ENCODE results near the gene ZNF488.

Gene ZNF488

GRCh38 chr10:47359626-47360418, 24.3 kb downstream of the ZNF488 start:
- H3K9me3 Mint-ChIP-seq = no peaks in the 10 kb centered on the region
- no peak for DNase-seq (ENCODE audit: low spot score)
- H3K27ac Mint-ChIP-seq = no peak overlapping the region
- no peaks in the 10 kb centered on the region for H3K36me3 Mint-ChIP-seq (ENCODE audit: low read depth)
- no peak overlapping the region for H3K4me3 Mint-ChIP-seq
- peaks cover 2% of the 10 kb centered on the region for H3K4me1 Mint-ChIP-seq (ENCODE audit: low read depth)
- peaks cover 2% of the 10 kb centered on the region for H3K27me3 Mint-ChIP-seq (ENCODE audit: low read depth)

DNA sequence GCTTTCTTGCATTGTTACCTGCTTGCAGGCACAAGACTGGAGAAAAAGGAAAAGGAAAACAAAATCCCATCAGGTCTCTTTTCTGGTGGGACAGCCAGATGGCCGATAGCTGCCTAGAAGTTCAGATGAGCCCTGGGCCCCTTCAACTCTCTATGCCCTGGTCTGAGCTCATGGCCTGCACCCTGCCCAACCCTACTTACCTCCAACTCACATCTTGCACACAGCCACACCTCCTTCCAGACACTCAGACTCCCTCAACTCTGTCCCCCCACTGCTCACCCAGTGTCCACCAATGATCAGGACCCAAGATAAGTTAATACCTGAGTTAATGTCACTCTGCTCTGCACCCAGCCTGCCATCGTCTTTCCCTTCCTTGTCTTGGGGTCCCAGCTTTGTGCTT, 25.0 kb downstream of the ZNF488 start:
- Mint-ChIP-seq H3K27ac (no peak overlapping the region), H3K9me3 (no peaks in the 10 kb centered on the region), H3K4me1 (ENCODE audit: low read depth) (peaks cover 2% of the 10 kb centered on the region), H3K36me3 (ENCODE audit: low read depth) (no peaks in the 10 kb centered on the region), H3K4me3 (no peak overlapping the region), H3K27me3 (ENCODE audit: low read depth) (peaks cover 2% of the 10 kb centered on the region)
- DNase-seq (ENCODE audit: low spot score) = no peak

DNA sequence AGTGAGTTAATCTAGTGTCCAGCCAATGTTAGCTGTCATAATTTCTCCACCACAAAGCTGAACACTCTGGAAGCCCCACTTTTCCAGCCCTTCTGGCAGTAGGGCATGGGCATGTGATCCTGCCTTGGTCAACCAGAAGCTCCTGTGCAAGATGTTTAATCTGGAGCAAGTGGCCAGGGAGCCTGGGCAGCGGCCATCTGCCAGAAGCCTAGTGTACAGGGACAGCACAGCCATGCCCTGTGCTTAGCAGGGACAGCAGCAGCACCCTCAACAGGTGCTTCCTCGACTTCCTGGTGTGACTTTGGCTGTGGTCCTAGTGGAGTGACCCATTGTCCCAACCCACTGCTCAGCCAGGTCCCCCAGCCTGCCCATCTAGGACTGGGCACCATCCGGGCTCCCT, 25.6 kb downstream of the ZNF488 start:
- Mint-ChIP-seq H3K9me3 (no peaks in the 10 kb centered on the region), H3K4me1 (ENCODE audit: low read depth) (peaks cover 2% of the 10 kb centered on the region), H3K27ac (no peak overlapping the region), H3K36me3 (ENCODE audit: low read depth) (no peaks in the 10 kb centered on the region), H3K4me3 (no peak overlapping the region), H3K27me3 (ENCODE audit: low read depth) (peaks cover 2% of the 10 kb centered on the region)
- no peak for DNase-seq (ENCODE audit: low spot score)

- Mint-ChIP-seq H3K27ac (no peak overlapping the region), H3K9me3 (no peaks in the 10 kb centered on the region), H3K27me3 (ENCODE audit: low read depth) (peaks cover 2% of the 10 kb centered on the region), H3K4me3 (no peak overlapping the region), H3K4me1 (ENCODE audit: low read depth) (peaks cover 2% of the 10 kb centered on the region), H3K36me3 (ENCODE audit: low read depth) (no peaks in the 10 kb centered on the region)
- DNase-seq (ENCODE audit: low spot score) = no peak
Measured at GRCh38 chr10:47357911-47358310, 26.2 kb downstream of the ZNF488 start.

DNA sequence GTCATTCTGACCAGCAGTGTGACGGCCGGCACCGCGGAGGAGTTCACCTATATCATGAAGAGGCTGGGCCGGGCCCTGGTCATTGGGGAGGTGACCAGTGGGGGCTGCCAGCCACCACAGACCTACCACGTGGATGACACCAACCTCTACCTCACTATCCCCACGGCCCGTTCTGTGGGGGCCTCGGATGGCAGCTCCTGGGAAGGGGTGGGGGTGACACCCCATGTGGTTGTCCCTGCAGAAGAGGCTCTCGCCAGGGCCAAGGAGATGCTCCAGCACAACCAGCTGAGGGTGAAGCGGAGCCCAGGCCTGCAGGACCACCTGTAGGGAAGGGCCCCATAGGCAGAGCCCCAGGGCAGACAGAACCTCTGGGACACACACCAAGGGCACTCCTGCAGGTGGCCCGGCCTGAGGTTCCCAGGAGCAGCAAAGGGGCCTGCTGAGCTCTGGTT, 26.9 kb downstream of the ZNF488 start:
- Mint-ChIP-seq H3K4me3 (no peak overlapping the region), H3K27ac (no peak overlapping the region), H3K4me1 (ENCODE audit: low read depth) (peaks cover 2% of the 10 kb centered on the region), H3K9me3 (no peaks in the 10 kb centered on the region), H3K27me3 (ENCODE audit: low read depth) (peaks cover 2% of the 10 kb centered on the region), H3K36me3 (ENCODE audit: low read depth) (no peaks in the 10 kb centered on the region)
- no peak for DNase-seq (ENCODE audit: low spot score)

DNA sequence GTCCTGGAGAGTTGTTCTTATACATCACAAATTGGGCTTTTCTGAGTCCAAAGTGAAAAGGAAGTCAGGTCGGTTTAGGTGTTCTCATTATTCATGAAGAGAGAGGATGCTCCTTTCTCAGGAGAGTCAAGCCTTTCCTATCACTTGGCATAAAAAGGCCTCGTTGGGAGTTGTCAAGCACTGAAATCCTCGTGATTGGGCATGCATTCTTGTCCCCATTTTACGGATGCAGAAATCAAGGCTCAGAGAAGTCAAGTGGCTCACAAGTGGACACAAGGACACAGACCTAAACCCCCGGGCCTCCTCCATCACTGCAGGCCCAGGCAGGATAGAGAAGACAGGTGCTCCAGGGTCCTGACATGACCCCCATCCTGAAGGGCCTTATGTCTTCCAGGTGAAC, 27.4 kb downstream of the ZNF488 start:
- no peaks in the 10 kb centered on the region for H3K36me3 Mint-ChIP-seq (ENCODE audit: low read depth)
- no peak for DNase-seq (ENCODE audit: low spot score)
- H3K4me1 Mint-ChIP-seq (ENCODE audit: low read depth) = peaks cover 2% of the 10 kb centered on the region
- peaks cover 2% of the 10 kb centered on the region for H3K27me3 Mint-ChIP-seq (ENCODE audit: low read depth)
- no peak overlapping the region for H3K27ac Mint-ChIP-seq
- H3K9me3 Mint-ChIP-seq = no peaks in the 10 kb centered on the region
- H3K4me3 Mint-ChIP-seq = no peak overlapping the region

GRCh38 chr10:47354900-47355299, 29.2 kb downstream of the ZNF488 start:
- DNase-seq (ENCODE audit: low spot score) = no peak
- no peak overlapping the region for H3K4me3 Mint-ChIP-seq
- no peaks in the 10 kb centered on the region for H3K36me3 Mint-ChIP-seq (ENCODE audit: low read depth)
- H3K27ac Mint-ChIP-seq = no peak overlapping the region
- no peaks in the 10 kb centered on the region for H3K9me3 Mint-ChIP-seq
- H3K27me3 Mint-ChIP-seq (ENCODE audit: low read depth) = peaks cover 2% of the 10 kb centered on the region
- H3K4me1 Mint-ChIP-seq (ENCODE audit: low read depth) = no peaks in the 10 kb centered on the region

DNA sequence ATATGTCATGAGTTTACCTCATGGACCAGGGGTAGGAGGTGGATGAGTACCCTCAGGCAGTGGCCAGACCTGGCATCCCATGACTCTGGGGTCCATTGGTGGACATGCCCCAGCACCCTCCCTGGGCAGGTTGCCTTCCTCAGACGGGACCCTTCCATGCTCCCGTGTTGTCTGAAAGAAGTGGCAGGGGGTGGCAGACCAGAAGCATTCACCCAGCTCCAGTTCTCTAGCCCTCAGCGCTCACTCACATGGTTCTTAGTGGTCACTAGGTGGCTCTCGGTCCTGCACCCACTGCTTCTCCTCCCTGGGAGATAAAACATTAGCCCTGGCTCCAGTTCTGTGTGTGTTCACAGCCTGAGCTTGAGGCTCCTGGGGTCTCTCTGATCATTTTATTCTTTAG, 29.9 kb downstream of the ZNF488 start:
- no peak overlapping the region for H3K4me3 Mint-ChIP-seq
- H3K9me3 Mint-ChIP-seq = no peaks in the 10 kb centered on the region
- peaks cover 2% of the 10 kb centered on the region for H3K27me3 Mint-ChIP-seq (ENCODE audit: low read depth)
- H3K27ac Mint-ChIP-seq = no peak overlapping the region
- no peaks in the 10 kb centered on the region for H3K36me3 Mint-ChIP-seq (ENCODE audit: low read depth)
- no peak for DNase-seq (ENCODE audit: low spot score)
- no peaks in the 10 kb centered on the region for H3K4me1 Mint-ChIP-seq (ENCODE audit: low read depth)

DNA sequence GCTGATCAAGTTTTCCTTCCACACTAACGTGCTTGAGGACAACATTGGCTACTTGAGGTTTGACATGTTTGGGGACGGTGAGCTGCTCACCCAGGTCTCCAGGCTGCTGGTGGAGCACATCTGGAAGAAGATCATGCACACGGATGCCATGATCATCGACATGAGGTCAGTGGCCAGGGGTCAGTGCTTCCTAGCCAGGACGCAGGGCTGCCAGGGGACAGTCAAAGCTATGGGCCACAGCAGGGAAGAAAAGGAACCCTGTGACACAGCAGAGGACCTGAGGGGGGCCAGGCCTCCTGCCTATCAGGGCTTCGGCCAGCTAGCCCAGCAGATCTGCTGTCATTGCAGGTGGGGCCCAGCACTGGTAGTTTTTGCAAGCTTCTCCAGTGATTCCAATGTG, 30.7 kb downstream of the ZNF488 start:
- no peak for DNase-seq (ENCODE audit: low spot score)
- H3K4me1 Mint-ChIP-seq (ENCODE audit: low read depth) = no peaks in the 10 kb centered on the region
- no peaks in the 10 kb centered on the region for H3K36me3 Mint-ChIP-seq (ENCODE audit: low read depth)
- H3K27me3 Mint-ChIP-seq (ENCODE audit: low read depth) = peaks cover 2% of the 10 kb centered on the region
- no peaks in the 10 kb centered on the region for H3K9me3 Mint-ChIP-seq
- H3K27ac Mint-ChIP-seq = no peak overlapping the region
- H3K4me3 Mint-ChIP-seq = no peak overlapping the region

- no peaks in the 10 kb centered on the region for H3K9me3 Mint-ChIP-seq
- no peak overlapping the region for H3K4me3 Mint-ChIP-seq
- peaks cover 2% of the 10 kb centered on the region for H3K27me3 Mint-ChIP-seq (ENCODE audit: low read depth)
- no peak overlapping the region for H3K27ac Mint-ChIP-seq
- no peak for DNase-seq (ENCODE audit: low spot score)
- no peaks in the 10 kb centered on the region for H3K36me3 Mint-ChIP-seq (ENCODE audit: low read depth)
- H3K4me1 Mint-ChIP-seq (ENCODE audit: low read depth) = no peaks in the 10 kb centered on the region
Measured at GRCh38 chr10:47351899-47352815, 31.9 kb downstream of the ZNF488 start.

- H3K36me3 Mint-ChIP-seq (ENCODE audit: low read depth) = no peaks in the 10 kb centered on the region
- no peak for DNase-seq (ENCODE audit: low spot score)
- H3K4me3 Mint-ChIP-seq = no peak overlapping the region
- no peaks in the 10 kb centered on the region for H3K9me3 Mint-ChIP-seq
- H3K27ac Mint-ChIP-seq = no peak overlapping the region
- H3K4me1 Mint-ChIP-seq (ENCODE audit: low read depth) = no peaks in the 10 kb centered on the region
- H3K27me3 Mint-ChIP-seq (ENCODE audit: low read depth) = no peaks in the 10 kb centered on the region
Measured at GRCh38 chr10:47350671-47351640, 33.1 kb downstream of the ZNF488 start.

GRCh38 chr10:47349941-47350371, 34.1 kb downstream of the ZNF488 start:
- peaks cover 2% of the 10 kb centered on the region for H3K27me3 Mint-ChIP-seq (ENCODE audit: low read depth)
- no peaks in the 10 kb centered on the region for H3K36me3 Mint-ChIP-seq (ENCODE audit: low read depth)
- H3K4me1 Mint-ChIP-seq (ENCODE audit: low read depth) = no peaks in the 10 kb centered on the region
- H3K4me3 Mint-ChIP-seq = no peak overlapping the region
- no peak for DNase-seq (ENCODE audit: low spot score)
- H3K9me3 Mint-ChIP-seq = no peaks in the 10 kb centered on the region
- no peak overlapping the region for H3K27ac Mint-ChIP-seq

GRCh38 chr10:47349516-47349915, 34.6 kb downstream of the ZNF488 start:
- Mint-ChIP-seq H3K27ac (no peak overlapping the region), H3K4me1 (ENCODE audit: low read depth) (no peaks in the 10 kb centered on the region), H3K9me3 (no peaks in the 10 kb centered on the region), H3K27me3 (ENCODE audit: low read depth) (peaks cover 2% of the 10 kb centered on the region), H3K36me3 (ENCODE audit: low read depth) (no peaks in the 10 kb centered on the region), H3K4me3 (no peak overlapping the region)
- no peak for DNase-seq (ENCODE audit: low spot score)
